SHP77 treated with DMSO at 0.1 percent for 48 hours (cell line): ENCODE data around the gene ADNP2.

Experiments used
- DNase-seq: peaks from one replicate; lab custom pipeline; 2025; lab: John Stamatoyannopoulos, UW

The ADNP2 gene

DNA sequence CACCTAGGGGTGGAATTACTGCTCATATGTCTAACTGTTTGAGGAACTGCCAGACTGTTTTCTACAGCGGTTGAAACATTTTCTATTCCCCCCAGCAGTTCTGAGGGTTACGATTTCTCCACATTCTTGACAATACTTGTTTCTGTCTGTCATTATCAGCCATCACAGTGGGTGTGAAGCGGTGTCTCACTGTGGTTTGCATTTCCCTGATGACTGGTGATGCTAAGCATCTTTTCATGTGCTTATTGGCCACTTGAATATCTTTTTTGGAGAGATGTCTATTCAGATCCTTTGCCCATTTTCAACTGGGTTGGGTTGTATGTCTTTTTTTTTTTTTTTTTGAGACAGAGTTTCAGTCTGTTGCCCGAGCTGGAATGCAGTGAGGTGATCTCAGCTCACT lies 63.0 kb downstream of the ADNP2 start:
- no peak for DNase-seq

DNA sequence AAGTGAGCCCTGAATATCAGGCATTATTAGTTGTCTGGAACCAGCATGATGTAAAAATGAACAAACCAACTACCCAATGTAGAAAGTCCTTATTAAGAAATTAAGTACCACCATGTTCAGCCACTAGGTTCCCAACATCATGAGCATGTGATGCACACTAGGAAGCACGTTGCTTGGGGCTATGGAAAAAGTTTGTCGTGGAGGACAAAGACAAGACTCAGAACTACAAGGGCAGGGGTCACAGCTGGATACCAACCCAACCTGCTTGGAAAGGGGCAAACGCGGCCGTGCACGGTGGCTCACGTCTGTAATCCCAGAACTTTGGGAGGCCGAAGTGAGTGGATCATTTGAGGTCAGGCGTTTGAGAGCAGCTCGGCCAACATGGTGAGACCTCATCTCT lies 64.0 kb downstream of the ADNP2 start:
- DNase-seq, result no peak

DNA sequence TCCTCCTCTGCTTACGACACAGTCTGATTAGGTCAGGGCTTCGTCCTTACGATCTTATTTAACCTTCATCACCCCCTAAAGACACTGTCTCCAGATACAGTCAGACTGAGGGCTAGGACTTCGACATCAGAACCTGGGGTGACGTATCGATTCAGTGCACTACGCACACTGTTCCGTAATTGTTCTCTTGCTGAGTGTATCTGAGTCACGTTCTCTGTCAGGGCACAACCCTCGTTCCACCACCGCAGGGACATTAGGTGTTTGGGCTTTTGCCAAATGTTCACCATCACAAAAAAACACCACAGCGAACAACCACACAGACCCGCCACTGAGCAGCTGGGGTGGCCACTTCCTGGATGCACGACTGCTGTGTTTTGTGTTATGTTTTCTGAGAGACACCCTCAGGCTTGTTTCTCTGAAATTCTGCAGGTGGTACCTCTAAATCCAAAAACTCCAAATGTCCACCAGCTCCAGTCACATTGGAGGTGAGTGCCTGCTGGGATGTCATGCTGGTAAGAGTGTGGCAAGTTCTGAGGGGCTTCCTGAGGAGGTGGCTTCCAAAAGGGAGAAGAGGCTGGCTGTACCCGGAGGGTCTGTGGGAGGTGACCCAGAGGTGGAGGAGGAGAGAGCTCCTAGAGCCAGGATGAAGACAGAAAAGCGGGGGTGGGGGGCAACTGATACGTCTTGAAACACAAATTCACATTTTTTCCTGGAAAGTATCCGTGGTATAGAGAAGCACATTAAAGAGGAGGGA lies 66.6 kb downstream of the ADNP2 start:
- no peak for DNase-seq

DNA sequence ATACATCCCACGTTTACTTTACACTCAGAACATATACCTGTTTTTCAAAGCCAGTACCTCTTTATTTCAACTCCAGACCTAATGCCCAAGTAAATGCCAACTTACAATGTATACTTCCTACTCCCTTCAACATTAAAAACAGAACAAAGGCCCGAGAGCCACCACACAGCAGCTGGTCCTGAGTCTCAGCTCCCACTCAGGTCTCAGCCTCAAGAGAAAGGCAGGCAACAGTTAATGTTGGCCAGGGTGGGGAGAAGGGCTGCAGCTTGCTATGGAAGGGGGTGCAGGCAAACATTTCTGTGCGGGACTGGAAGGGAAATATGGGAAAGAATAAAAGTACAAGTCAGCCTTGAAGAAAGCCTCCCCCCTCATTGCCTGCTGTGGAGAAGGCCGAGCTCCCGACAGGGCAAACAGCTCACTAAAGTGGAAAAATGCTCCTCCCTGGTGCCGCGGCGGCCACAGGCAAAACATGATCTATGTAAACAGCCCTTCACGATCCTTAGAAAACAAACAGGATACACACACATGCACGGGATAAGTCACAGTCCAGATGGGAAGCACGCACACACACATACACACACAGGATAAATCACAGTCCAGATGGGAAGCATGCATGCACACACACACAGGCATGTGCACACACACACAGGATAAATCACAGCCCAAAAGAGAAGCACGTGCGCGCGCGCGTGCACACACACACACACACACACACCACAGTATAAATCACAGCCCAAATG lies 67.4 kb downstream of the ADNP2 start:
- DNase-seq, result no peak

DNA sequence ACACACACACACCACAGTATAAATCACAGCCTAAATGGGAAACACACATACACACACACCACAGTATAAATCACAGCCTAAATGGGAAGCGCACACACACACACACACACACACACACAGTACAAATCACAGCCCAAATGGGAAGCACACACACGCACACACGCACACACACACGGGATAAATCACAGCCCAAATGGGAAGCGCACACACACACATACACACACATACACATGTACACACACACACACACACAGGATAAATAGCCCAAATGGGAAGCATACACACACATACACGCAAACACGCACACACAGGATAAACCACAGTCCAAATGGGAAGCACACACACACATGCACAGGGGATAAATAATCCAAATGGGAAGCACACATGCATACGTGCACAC lies 68.1 kb downstream of the ADNP2 start:
- DNase-seq, result no peak

DNA sequence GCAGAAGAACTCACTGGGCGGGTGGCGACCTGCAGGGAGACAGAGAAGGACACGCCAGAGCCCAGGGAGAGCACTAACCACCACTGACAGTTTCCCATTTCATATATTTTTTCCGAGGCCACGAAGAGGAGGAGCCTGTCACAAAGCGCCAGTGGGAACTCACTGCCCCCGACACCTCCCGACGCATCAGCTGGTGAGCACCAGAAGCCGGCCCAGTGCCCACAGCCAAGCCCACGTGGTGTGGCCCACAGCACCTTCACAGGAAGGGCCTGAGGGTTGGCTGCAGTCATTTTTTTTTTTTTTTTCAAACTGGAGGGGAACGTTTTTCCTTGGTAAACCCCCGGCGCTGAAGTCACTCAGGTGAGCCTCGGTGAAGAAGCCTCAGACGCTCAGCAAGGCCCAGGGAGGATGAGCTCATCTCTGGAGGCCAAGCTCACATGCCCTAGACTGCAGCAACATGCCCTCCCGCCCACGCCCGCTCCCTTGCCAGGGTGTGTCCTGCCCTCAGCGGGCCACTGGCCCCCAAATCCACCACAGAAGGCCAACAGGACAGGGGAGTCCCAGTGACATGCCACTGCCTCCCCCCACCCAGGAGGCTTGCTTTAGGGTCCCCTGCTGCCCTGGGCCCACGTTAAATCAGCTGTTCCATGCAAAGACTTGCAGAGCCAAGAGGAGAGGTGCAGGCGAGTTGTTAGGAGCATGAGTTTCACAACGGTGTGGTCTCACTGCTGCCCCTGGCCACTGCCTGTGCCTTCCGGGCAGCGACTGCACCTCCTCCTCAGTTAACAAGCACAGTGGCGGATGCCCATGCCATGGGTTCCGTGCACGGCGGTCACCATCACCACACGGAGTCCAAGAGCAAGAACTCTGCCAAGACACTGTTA lies 70.1 kb downstream of the ADNP2 start:
- DNase-seq, result no peak

DNA sequence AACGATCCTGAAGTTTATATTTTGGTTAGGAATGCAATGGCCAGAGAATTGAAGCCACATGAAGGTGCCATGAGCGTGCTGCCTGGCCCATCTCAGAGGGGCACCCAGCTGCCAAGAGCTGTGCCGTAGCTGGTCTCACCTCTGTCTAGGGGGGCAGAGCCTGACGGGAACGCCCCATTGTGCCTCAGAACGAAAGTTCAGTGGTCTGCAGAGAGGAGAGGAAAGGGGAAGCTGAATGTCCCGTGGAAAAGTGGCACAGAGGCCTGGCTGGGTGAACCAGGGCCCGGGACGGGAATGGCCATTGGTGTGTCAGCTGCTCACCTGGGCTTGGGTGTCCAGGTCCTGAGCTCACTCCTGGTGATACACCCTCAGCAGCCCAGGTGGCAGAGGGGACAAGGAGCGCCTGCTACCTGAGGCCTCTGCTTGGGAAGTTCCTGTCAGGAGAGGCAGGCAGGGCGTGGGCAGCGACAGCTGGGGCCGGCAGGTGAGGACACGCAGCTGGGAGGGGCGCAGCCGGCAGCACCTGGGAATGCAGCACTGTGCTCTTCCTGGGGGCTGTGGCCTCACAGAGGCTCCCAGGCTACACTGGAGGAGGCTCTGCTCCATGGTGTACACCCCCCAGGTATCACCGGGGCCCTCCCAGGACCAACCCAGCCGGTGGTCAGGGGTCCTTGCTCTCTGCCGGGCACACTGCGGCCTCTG lies 70.9 kb downstream of the ADNP2 start:
- no peak for DNase-seq

DNA sequence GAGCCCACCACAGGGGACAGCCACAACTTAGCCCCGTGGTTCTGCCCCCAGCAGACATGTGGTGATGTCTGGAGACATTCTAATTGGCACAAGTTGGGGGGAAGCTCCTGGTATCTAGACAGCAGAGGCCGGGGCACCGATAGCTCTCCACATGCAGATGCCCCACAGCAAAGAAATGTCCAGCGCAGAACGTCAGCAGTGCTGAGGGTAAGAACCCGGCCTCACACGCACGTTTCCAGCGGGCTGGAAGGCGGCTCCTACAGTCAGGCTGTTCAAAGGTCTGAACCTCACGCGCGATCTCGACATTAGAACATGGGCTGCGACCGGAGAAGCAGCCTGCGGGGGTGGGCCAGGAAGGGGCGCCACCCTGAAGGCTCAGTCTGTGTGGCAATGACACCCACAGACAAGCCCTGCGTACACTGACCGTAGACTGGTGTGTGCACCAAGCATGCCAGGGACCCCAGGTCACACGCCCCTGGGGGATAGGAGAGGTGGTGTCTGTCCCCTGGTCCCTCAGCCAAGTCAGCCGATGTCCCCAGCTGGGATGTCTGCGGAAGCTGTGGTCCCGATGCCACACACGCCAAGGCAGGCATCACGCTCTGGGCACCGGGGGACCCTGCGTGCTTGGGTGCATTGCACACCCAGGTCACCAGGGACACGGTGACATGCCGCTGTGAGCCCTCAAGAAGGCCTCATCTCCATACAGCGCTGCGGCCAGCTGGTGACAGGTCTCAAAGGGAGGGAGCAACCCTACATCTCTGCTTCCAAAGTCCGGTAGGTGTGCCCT lies 71.9 kb downstream of the ADNP2 start:
- DNase-seq, result no peak

DNA sequence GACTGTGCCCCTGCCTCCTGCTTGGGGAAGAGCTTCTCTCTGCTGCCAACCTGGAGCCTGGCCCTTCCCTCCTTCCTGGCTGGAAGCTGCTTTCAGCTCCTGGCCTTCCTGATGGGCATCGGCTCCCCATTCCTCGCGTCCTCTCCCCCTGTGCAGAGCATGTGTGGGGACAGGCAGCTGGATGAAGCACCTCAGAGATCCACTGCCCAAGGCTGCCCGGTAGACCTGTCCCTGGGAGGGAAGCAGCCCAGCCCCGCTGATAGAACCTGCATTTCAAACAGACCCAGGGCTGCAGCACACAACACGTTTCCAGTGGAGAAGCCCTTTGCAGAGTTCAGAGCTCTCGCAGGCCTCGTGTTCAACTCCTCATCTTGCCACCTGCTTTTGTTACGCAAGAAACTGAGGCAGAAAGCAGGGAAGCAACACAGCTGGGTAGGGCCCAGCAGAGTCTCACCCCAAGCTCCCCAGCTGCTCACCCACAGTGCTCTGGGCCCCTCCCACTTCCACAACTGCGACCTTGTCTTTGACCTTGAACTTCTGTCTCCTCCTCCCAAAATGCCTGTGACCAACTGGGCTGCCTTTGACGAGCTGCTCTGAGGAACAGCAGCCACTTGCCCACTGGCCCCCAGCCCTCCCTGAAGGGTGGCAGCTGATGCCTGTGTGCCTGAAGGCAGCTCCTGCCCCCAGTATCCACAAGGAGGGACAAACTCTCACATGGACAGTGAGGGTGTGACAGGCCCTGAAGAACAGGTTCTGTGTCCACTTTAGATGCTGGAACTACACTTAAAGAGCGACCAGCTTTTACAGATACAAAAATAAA lies 72.8 kb downstream of the ADNP2 start:
- DNase-seq, result no peak

DNA sequence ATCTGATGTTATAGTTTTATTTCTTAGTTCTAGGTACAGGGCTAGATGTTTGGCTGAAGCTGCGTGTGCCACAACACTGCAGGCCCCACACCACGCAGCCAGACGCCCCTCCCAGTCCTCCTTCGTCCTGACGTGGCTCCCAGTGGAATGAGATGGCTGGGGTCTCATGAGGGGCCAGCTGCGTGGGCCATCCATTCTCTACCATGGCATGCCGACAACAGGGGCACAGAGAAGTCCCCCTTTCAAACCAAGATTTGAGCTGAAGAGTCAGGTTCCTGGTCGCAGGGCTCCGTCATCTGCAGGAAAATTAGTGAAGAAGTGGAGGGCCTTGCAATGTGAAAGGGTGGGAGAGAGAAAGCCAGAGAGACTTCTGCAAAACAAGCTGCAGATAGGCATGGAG lies 73.8 kb downstream of the ADNP2 start:
- DNase-seq, result no peak

DNA sequence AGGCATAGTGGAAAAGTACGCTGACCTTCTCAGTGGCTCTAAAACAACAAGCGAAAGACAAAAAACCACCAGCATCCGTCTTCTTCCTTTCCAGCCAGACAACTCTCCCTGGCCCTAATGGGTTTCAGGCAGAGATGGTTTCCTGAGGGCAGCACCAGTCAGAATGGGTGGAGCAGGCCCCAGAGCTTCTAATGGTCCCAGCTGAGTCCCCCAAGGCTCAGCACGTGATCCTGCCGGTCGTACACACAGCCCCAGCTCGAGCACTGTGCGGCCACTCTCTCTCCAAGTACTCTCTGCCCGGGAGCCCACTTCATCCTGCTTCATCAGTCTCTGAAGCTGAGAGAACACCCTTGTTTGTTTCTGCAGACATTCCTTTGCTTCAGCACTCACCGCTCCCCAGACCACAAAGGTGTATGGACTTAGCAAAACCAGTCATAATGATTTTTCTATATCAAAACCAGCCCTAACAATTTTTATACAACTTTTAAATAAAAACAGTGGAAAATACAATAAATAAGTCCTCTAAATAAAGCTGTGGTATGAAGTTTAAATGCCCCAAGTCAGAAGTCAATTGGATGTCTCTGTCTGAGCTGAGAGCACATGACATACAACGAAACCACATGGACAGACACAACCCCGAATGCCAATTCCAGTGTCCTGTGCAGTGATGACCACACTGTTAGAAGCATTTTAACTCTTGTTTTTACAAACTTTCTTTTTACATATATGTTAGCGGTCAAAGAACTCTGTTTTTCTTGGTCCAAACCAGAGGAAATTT lies 74.4 kb downstream of the ADNP2 start:
- no peak for DNase-seq

DNA sequence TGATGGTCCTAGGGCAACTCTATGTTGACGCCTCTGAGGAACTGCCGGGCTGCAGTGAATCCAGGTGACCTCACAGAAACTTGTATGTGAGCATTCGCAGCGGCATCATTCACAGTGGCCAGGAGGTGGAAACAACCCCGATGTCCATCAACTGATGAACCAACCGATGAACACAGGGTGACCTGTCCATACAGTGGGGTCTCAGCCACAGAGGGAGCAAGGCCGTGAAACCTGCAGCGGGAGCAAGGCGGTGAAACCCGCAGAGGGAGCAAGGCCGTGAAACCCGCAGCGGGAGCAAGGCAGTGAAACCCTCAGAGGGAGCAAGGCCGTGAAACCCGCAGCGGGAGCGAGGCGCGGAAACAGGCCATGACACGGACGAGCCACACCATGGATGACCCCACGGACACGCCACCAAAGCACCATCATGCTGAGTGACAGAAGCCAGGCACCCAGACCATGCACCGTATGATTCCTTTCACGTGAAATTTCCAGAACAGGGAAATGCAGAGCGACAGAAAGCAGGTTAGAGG lies 75.2 kb downstream of the ADNP2 start:
- DNase-seq, result no peak

DNA sequence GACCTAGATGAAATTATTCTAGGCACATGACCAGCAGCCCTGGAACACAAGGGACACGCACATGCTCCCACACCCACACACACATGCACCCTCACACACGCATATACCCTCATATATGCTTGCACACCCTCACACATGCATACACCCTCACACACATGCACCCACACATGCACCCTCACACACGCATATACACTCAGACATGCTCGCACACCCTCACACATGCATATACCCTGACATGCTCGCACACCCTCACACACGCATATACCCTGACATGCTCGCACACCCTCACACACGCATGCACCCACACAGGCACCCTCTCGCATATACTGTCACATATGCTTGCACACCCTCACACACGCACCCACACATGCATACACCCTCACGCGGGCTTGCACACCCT lies 76.5 kb downstream of the ADNP2 start:
- no peak for DNase-seq

DNA sequence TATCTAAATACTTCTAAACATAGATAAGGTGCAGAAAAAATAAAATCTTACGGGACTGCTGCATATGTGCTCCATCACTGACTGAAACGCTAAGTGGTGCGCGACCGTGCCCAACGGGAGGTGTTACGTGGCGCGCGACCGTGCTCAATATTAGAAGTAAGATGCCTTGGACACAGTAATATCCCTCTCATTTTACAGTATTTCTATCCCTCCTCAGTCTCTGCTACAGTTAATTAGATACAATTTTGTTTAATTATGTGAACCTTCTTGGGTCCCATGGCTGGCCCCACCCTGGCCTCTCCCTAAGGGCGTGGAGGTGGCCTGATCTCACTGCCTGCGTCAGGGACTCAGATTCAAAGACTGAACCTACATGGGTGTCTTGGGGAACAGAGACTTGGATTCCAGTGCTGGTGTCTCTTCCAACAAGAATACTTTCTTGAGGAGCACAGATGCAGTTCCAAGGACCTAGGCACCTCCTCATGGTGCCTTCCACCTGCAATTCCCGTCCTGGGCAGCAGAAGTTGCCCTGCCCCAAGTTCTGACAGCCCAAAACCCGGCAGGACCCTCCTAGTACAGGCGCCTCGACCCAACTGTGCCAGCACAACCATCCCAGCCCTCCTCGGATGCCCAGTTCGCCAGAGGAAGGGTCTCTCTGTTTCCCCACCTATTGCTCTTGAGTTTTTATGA lies 79.0 kb downstream of the ADNP2 start:
- DNase-seq, result no peak

DNA sequence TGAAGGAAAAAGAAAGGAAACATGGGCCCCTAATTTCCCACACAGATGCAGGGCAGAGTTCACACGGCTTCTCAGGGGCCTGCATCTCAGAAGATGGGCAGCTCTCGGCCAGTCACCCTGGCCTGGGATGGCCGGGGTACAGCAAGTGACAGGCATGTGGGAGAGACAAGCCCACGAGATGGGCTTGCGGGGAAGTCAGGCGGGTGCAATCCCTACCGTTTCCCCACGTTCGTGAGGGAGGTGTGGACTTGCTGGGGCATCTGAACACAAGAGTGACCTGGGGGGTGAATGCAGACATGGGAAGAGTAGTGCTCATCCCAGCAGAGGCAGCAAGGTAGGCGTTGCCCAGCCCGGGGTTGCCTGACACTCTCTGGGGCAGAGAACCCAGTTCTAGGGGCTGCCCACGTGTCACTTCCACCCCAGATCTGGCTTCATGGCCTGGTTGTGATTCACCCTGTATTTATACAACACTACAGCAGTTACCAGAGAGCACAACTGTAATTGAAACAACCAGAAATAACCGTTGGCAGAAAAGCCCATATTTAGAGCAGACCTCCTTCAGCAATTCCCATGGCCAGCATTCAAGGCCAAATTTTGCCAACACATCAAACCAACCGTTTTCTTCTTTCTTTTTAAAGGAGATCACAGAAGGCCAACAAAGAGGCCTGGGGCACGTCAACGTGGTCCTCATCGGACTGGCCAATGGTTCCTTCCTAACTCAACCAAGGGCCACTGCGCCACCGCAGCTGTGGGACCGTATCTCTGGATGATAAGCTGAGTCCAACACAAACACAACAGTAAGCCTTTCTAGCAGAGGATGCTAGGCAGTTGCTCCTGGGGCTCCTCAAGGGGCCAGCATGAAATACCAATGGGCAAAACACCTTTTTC lies 79.8 kb downstream of the ADNP2 start:
- no peak for DNase-seq

DNA sequence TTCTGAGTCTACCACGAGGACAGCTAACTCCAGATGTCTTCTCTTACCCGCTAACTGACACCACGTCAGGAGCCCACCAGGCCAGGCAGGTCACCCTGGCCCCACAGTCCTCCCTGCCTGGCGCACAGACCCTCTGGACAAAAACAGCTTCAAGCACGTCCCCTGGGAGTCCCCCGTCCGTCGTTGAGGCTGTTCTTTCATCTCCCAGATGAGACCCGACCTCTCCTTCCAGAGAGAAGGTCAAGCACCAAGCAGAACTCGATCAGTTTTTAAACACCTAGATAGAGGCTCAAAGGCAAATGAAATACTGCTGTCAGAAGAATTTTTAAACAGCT lies 80.4 kb downstream of the ADNP2 start:
- no peak for DNase-seq
